Adipose tissue (tissue), 3 donors: ENCODE results near the gene FAM169A. TPM values are rescaled to one million over a fixed set of nuclear protein-coding genes. Genes with fewer than 3 reads are reported as not detected.
"Not testable (repeated sequence)": the region's sequence is repeated elsewhere in the genome, so short reads cannot be mapped to it uniquely, and the experiment has no call there.

ENCODE experiments used
- H3K27ac ChIP-seq: one replicate; pipeline ENCODE4 v1.5.1; 2013; ENCODE audit warnings: low read depth, low read length
- WGBS, 3 donors: extraction: QIAGEN DNeasy Blood & Tissue Kit; methylation state at CpG; one replicate each; pipeline ENCODE4 v1.1.7; 2013; 5-methylcytosine and 5-hydroxymethylcytosine counted together
- polyA plus RNA-seq, 3 donors: library from polyadenylated mRNA; stranded (reverse); fragments of 200-250 nt; gene quantifications; one replicate each; pipeline ENCODE4 v1.2.3, GENCODE V29; 2013
- donor health status: healthy with polysubstance abuse.
- donor health status: Bipolar disorder and iron deficiency.
- donor health status: healthy.

The FAM169A gene
- polyA plus RNA-seq, 3 donors: 0.30 to 0.39 TPM; not detected in 1

- WGBS, 3 donors: 84 to 91% (median 88%) methylated on average over 3 of the region's 3 CpGs
- no peak overlapping the region for H3K27ac ChIP-seq
These were observed 32.5 kb downstream of the FAM169A start for GRCh38 chr5:74833537-74834266.

DNA sequence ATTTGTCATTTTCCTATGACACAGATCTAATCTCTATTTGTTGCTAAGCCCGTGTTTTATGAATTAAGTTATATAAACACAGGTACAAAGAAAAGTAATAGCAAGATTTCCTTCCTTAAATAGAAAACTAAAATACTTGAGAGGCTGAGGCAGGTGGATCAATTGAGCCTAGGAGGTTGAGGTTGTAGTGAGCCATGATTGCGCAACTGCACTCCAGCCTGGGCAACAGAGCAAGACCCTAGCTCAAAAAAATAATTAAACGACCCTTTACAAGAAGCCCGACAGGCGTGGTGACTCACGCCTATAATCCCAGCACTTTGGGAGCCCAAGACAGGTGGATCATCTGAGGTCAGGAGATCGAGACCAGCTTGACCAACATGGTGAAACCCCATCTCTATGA lies 36.8 kb downstream of the FAM169A start:
- H3K27ac ChIP-seq: no peak overlapping the region
- WGBS, 3 donors: 89 to 94% (median 93%) methylated on average over 7 of the region's 7 CpGs

GRCh38 chr5:74822288-74822687 lies 43.9 kb downstream of the FAM169A start:
- 94 to 98% (median 95%) methylated on average over 1 of the region's 1 CpG for WGBS, 3 donors
- no peak overlapping the region for H3K27ac ChIP-seq

DNA sequence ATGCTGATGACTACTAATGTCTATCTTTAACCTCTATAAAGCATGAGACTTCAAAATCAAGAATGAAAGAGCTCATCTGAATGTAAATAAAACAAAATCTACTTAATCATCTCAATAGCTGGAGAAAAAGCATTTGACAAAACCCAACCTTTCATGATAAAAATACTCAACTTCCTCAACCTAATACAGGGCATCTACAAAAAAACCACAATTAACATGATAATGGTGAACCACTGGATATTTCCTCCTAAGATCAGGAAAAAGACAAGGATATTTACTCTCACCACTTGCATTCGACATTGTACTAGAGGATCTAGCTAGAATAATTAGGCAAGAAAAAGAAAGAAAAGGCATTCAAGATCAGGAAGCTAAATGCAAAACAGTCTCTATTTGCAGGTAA lies 49.3 kb downstream of the FAM169A start:
- 26 to 57% (median 34%) methylated on average over 1 of the region's 1 CpG for WGBS, 3 donors
- H3K27ac ChIP-seq: no peak overlapping the region

GRCh38 chr5:74810915-74811314 lies 55.3 kb downstream of the FAM169A start:
- WGBS, 3 donors: 91 to 96% (median 96%) methylated on average over 4 of the region's 4 CpGs
- no peak overlapping the region for H3K27ac ChIP-seq

DNA sequence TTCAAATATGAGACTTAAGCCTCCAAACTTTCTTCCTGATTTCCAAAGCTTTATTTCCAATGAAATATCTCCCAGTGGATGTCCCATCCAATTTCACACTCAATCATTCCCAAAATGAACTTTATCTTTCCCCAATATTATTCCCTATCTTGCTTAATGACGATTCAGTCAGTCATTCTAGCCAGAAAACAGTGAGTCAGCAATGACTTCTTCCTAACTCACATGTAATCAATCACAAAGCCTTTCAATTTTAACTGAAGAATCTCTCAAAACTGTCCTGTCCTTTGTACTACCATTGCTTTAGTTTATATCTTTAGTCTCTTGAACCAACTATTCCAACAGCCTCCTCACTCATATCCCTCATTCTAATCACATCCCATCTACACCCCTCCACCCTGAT lies 64.2 kb downstream of the FAM169A start:
- 23 to 44% (median 39%) methylated on average over 1 of the region's 1 CpG for WGBS, 3 donors
- H3K27ac ChIP-seq: no peak overlapping the region

GRCh38 chr5:74801197-74801596 lies 65.0 kb downstream of the FAM169A start:
- H3K27ac ChIP-seq: no peak overlapping the region
- 79 to 83% (median 82%) methylated on average over 3 of the region's 3 CpGs for whole genome bisulfite sequencing, 3 donors

- no peak overlapping the region for H3K27ac ChIP-seq
- 89 to 93% (median 92%) methylated on average over 21 of the region's 21 CpGs for WGBS, 3 donors
These were observed 66.9 kb downstream of the FAM169A start for GRCh38 chr5:74798977-74799911.

DNA sequence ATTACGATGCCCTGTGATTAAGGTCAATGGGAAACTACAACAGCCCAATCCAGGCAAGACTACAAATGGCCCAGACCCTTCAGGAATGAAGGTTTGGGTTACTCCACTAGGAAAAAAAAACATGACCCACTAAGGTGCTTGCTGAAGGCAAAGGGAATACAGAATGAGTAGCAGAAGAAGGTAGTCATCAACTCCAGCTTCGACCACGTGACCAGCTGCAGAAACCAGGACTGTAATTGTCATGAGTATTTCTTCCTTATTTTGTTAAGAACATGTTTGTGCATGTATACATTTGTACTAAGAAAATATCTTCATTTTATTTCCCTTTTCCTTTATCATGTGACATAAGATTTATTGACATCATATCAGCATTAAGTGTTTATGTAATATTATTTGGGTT lies 74.5 kb downstream of the FAM169A start:
- WGBS, 3 donors: 92 to 98% (median 95%) methylated on average over 3 of the region's 3 CpGs
- not testable (repeated sequence) for H3K27ac ChIP-seq

GRCh38 chr5:74787424-74787823 lies 78.8 kb downstream of the FAM169A start:
- H3K27ac ChIP-seq: no peak overlapping the region
- WGBS, 3 donors: 89 to 92% (median 91%) methylated on average over 6 of the region's 6 CpGs

DNA sequence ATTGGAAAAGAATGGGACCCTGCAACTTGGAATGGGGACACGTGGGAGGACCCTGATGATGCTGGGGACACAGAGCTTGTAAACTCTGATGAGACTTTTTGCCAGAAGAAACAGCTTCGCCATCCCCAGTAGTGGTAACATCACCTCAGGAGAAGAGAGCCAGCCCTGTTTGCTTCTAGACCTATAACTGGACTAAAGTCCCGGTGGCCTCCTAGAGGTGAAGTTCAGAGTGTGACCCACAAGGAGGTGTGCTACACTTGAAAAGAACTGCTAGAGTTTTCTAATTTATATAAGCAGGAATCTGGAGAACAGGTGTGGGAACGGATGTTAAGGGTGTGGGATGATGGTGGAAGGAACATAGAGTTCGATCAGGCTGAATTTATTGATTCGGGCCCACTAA lies 79.3 kb downstream of the FAM169A start:
- WGBS, 3 donors: 88 to 94% (median 90%) methylated on average over 6 of the region's 6 CpGs
- H3K27ac ChIP-seq: no peak overlapping the region

DNA sequence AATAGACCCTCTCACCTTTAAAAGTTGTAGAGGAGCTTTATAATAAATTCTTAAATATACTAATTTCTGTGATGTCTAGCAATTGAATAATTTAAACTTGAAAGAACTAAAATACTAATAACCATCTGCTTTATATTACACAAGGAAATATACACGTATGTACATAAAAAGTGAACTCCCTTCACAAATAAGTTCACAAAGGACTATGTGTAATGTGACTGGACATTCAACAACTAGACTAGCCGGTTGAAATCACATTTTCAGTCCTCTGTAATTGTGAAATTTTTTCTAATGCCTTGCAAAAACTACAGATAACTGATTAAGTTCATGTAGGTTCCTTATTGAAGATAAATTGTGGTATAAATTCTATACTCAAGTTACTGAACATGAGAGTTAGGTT lies 87.6 kb downstream of the FAM169A start:
- H3K27ac ChIP-seq: no peak overlapping the region
- WGBS, 3 donors: 74 to 89% (median 81%) methylated on average over 2 of the region's 2 CpGs

DNA sequence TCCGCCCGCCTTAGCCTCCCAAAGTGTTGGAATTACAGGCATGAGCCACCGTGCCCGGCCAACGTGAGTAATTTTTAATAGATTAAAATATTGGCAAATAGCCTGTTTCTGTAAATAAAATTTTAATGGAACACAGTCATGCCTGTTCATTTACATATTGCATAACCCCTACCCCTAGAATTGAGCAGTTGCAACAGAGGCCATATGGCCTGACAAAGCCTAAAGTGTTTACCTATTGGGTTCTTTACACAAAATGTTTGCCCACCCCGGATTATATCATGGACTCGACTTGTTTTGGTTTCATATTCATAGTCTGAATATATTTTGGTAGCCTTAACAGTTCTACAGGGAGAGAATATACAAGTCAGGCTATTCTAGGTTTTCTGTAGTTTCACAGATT lies 93.8 kb downstream of the FAM169A start:
- H3K27ac ChIP-seq: no peak overlapping the region
- WGBS, 3 donors: 75 to 85% (median 85%) methylated on average over 7 of the region's 7 CpGs

- 0 to 1% (median 1%) methylated on average over 9 of the region's 9 CpGs for WGBS, 3 donors
- H3K27ac ChIP-seq: no peak overlapping the region
These were observed 98.6 kb downstream of the FAM169A start for GRCh38 chr5:74767579-74767913.

- no peak within 1 kb of the TSS for H3K27ac ChIP-seq
- 0 to 1% (median 0%) methylated on average over 54 of the region's 54 CpGs for WGBS, 3 donors
These were observed 99.2 kb downstream of the FAM169A start, which contains the start of the genes GFM2 and NSA2 for GRCh38 chr5:74766849-74767578. TSS of gene GFM2 (minus strand) at chr5:74767117. CDS start at chr5:74763742, 3,375 bp downstream. TSS of gene NSA2 (plus strand) at chr5:74767249. CDS start at chr5:74767361, 112 bp downstream.

- 0 to 1% (median 1%) methylated on average over 10 of the region's 10 CpGs for WGBS, 3 donors
These were observed 99.8 kb downstream of the FAM169A start for GRCh38 chr5:74766418-74766848.

GRCh38 chr5:74765929-74766328 lies 100.3 kb downstream of the FAM169A start:
- 51 to 77% (median 72%) methylated on average over 27 of the region's 27 CpGs for WGBS, 3 donors
- no peak overlapping the region for H3K27ac ChIP-seq

More at GRCh38 chr5:74766418-74766848, 99.8 kb downstream of the FAM169A start:
- H3K27ac ChIP-seq: no peak overlapping the region

DNA sequence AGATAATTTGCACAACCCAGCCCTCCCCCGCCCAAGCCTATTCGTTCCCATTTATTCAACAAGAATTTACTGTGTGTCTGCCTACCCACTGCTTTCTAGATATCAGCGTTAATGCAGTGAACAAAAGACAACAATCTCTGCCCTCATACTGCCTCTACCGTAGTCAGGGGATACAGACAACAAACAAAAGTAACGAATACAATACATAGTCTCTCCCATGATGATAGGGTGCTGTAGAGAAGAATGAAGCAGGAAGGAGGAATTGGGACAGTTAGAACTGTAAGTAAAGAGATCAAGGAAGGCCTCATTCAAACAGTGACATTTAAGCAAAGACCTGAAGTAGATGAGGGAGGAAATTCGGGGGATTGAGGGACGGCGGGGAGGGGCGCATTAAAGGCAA lies 101.0 kb downstream of the FAM169A start:
- 64 to 83% (median 80%) methylated on average over 9 of the region's 9 CpGs for WGBS, 3 donors
- no peak overlapping the region for H3K27ac ChIP-seq

GRCh38 chr5:74763504-74763903 lies 102.7 kb downstream of the FAM169A start:
- H3K27ac ChIP-seq: no peak overlapping the region
